Left ventricle myocardium inferior (tissue), 1 donor: Measurements from ENCODE around the gene TOM1L2. TPM values are rescaled to one million over a fixed set of nuclear protein-coding genes. Genes with fewer than 3 reads are reported as not detected.
A peak's percentile ranks its signal among the peaks of the same experiment; 100 is the strongest.

Experiments
- DNase-seq: peaks from one replicate; pipeline ENCODE4 v3.0.0-alpha.2; 2020
- H3K27ac ChIP-seq: fragments of 200-600 bp; replicated peaks from 2 replicates; pipeline ENCODE4 v1.8.0; 2021
- H3K27me3 ChIP-seq: fragments of 200-600 bp; 2 replicates; pipeline ENCODE4 v1.8.0; 2021; ENCODE audit warnings: low read depth
- H3K36me3 ChIP-seq: fragments of 200-600 bp; 2 replicates; pipeline ENCODE4 v1.8.0; 2021
- H3K4me1 ChIP-seq: fragments of 200-600 bp; 2 replicates; pipeline ENCODE4 v1.8.0; 2021
- H3K4me3 ChIP-seq: fragments of 200-600 bp; 2 replicates; pipeline ENCODE4 v1.8.0; 2021; ENCODE audit warnings: mild to moderate bottlenecking, moderate library complexity
- H3K9me3 ChIP-seq: fragments of 200-600 bp; replicated peaks from 2 replicates; pipeline ENCODE4 v1.8.0; 2021
- CTCF ChIP-seq: fragments of 200-600 bp; IDR thresholded peaks from 2 replicates; pipeline ENCODE4 v1.8.0; 2021; ENCODE audit warnings: antibody characterized with exemption, mild to moderate bottlenecking, borderline replicate concordance
- intact Hi-C: fragments of 100-400 bp; cut with micrococcal nuclease; formaldehyde crosslinking; loops from one replicate; pipeline ENCODE4 v1.11.0; 2022
- total RNA-seq: library from RNA; stranded (reverse); fragmentation: NEBNext Ultra II Directional; extraction: Animal tissue kit (Norgen Biotek cat#: 25700); gene quantifications from one replicate; pipeline ENCODE4 v1.2.1, GENCODE V29; 2021
- donor health status: DM: no; HTN: yes; CAD: no; lungs with severe emphysema.

Gene TOM1L2
- total RNA-seq, 1 donor from 2014 or later: 284 TPM

DNA sequence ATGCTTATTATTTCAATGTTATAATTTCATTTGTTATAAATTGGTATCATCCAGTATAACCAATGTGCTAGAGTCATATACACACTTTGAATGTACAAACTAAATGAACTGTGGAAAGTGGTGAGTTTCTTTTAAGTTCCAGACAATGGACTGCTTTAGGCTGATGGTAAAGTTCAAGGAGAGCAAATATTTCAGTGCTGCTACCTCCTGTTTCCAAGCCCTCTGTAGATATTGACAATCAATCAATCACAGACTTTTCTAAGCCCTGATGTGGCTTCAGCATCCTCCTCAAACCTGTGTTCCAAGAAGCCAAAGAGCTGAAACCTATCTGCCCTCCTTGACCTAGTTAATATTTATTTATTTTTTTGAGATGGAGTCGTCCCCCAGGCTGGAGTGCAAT, 107.2 kb downstream of the TOM1L2 start:
- H3K27me3 ChIP-seq: no peaks in the 10 kb centered on the region
- H3K36me3 ChIP-seq: peaks cover 57% of the 10 kb centered on the region
- H3K27ac ChIP-seq: no peak overlapping the region
- H3K9me3 ChIP-seq: no peaks in the 10 kb centered on the region
- TF ChIP-seq CTCF: no peak
- intact Hi-C loops: no loop called here
- no peak for DNase-seq
- H3K4me1 ChIP-seq: peaks cover 41% of the 10 kb centered on the region
- H3K4me3 ChIP-seq: no peak overlapping the region

DNA sequence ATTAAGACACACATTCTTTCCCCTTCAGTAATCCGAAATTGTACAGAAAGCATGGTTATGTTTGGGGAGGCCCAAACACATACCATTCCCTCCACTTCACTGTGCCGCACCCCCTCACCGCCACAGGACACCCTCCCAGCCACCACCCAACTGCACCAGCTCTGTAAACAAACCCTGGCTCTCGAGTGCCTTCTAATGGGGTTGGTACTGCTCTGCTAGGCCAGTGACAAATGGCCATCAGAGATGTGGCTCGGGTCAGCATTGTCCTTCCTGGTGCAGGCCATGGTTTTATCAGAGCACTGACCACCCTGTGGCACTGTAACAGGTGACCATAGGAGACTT, 111.5 kb downstream of the TOM1L2 start:
- Histone ChIP-seq H3K36me3 (peaks cover 34% of the 10 kb centered on the region), H3K4me3 (no peak overlapping the region), H3K9me3 (no peaks in the 10 kb centered on the region), H3K27ac (peak overlapping the region; percentile 66), H3K4me1 (peaks cover 31% of the 10 kb centered on the region), H3K27me3 (no peaks in the 10 kb centered on the region)
- no peak for TF ChIP-seq CTCF
- no peak for DNase-seq
- intact Hi-C loops: loop anchor here (2.0 kb wide), 1 partner anchor 48 kb away; no protein-coding TSS in a partner anchor

DNA sequence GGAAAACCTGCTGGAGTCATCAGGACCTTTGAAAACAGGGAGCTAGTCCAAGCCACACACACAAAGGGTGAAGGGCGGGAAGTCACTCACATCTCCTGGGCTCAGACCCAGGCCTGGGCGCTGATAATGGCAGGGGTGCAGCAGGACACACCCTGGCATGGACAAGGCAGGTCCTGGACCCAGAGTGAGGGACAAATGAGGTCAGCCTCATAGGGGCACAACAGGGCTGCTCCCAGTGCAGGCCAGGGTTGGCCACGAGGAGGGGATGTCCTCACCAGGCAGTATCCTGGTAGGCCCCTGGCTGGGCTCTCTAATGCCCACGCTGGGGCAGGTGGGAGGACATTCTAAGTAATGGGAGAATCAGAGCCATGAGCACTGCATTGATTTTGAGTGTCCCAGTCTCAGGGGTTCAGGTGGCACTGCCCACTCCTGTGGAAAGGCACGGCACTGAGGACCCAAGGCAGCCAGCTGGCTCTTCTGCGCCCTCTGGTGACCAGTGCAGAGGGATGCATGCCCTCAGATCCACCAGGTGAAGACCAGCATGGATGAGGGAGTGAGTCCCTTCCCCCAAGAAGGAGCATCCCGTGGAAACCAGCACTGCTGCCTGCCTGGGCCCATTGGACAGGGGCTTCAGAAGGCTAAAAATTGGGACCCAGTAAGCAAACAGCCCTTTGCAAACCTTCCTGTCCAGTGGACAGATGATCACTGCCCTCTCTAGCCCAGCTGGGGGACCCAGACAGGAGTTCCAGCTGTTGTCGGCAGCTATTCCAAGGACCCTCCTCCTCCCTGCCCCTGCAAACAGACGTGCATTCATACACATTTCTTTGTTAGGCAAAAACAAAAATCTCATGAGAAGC, 112.1 kb downstream of the TOM1L2 start:
- peaks cover 30% of the 10 kb centered on the region for H3K36me3 ChIP-seq
- TF ChIP-seq CTCF: peak; percentile 99
- H3K4me3 ChIP-seq: no peak overlapping the region
- intact Hi-C loops: loop anchor here (2.0 kb wide), 1 partner anchor 47 kb away; no protein-coding TSS in a partner anchor
- peak; percentile 76 for DNase-seq
- no peaks in the 10 kb centered on the region for H3K27me3 ChIP-seq
- H3K9me3 ChIP-seq: no peaks in the 10 kb centered on the region
- H3K4me1 ChIP-seq: peaks cover 37% of the 10 kb centered on the region
- peak overlapping the region; percentile 66 for H3K27ac ChIP-seq

DNA sequence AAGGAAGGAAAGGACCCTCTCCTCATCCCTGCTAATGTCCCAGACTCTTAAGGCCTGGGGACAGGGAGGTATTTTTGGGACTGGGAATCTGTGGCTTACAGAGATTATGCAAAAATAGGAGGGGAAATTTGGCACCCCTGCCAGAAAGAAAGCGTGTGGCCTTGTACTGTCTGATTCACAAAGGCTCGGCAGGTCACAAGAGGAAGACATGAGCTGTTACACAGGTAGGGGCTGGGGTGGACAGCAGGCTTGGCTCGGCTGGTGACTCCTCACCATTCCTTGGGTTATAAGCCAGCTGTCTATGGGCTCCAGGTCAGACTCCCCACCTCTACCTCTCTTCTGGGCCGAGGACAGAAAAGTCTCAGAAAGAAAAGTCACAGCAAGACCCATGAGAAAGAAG, 114.7 kb downstream of the TOM1L2 start:
- no peak for DNase-seq
- no peak overlapping the region for H3K27ac ChIP-seq
- intact Hi-C loops: no loop called here
- H3K36me3 ChIP-seq: peaks cover 17% of the 10 kb centered on the region
- peaks cover 50% of the 10 kb centered on the region for H3K4me1 ChIP-seq
- TF ChIP-seq CTCF: no peak
- no peaks in the 10 kb centered on the region for H3K27me3 ChIP-seq
- H3K9me3 ChIP-seq: no peaks in the 10 kb centered on the region
- H3K4me3 ChIP-seq: no peak overlapping the region

DNA sequence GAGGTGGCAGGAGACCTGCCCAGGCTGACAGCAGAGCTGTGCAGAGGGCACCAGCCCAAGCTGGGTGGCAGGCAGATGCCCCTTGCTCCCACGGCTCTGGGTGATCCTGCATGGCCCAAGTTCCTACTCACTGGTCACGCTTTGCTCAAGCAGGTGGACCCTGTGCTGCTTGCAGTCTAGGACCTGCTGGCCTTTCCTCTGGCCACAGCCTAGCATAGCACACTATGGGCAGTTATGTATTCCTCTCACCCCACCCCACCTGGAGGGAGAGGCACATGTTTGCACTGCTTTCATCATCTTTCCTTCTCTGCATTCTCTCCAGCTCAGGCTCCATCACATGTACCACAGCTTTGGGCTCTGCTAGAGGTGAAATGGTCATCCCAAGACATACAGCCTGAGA, 115.8 kb downstream of the TOM1L2 start:
- Histone ChIP-seq H3K27ac (peak overlapping the region; percentile 30), H3K4me1 (peaks cover 61% of the 10 kb centered on the region)

More for the DNA sequence above, 115.8 kb downstream of the TOM1L2 start:
- no peaks in the 10 kb centered on the region for H3K27me3 ChIP-seq
- DNase-seq: no peak
- no peaks in the 10 kb centered on the region for H3K9me3 ChIP-seq
- H3K4me3 ChIP-seq: no peak overlapping the region
- peaks cover 7% of the 10 kb centered on the region for H3K36me3 ChIP-seq
- intact Hi-C loops: no loop called here
- no peak for TF ChIP-seq CTCF
